HG03575 (cell line): Measurements from ENCODE around the gene BAHCC1.
"Not testable (repeated sequence)": the region's sequence is repeated elsewhere in the genome, so short reads cannot be mapped to it uniquely, and the experiment has no call there.

ENCODE experiments used
- ATAC-seq: cut with Tn5 transposase; IDR thresholded peaks from one replicate; pipeline ENCODE4 v1.9.1; 2021; ENCODE audit not compliant: unreplicated experiment, insufficient number of reproducible peaks, low FRiP score; ENCODE audit errors: extremely low read depth

The BAHCC1 gene

GRCh38 chr17:81419886-81420768, 24.9 kb downstream of the BAHCC1 start:
- no peak for ATAC-seq

DNA sequence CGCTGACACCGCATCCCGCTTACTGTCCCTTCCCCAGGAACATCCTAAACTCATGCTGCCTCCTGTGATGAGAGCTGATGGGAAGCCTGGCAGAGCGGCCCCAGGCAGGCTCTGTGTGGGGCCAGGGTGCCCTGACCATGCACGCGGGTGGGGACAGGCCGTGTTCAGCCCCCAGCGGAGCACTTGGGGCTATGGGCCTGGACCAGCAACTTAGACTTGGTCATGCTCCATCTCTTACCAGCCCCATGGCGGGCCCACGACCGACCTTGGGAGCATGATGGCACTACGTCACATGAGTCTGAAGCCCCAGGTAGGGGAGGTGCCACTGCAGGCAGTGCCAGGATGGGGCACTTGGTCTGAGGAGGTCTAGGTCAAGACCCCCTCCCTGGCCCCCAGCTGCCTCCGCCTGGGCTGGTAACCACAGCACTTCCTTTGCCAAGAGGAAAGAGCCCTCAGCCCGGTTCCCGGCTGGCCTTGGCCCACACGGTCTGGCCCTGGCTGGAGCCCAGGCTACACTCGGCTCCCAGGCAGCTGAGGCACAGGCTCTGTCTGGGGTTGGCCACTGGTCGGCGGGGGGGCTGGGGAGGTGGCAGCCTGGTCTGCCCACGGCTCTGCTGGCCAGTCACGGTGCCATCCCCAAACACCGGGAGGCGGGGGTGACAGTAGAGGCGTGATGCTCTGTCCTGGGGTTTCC, 25.7 kb downstream of the BAHCC1 start:
- no peak for ATAC-seq

GRCh38 chr17:81422776-81423697, 27.8 kb downstream of the BAHCC1 start:
- no peak for ATAC-seq

- no peak for ATAC-seq
Measured at GRCh38 chr17:81423698-81424071, 28.4 kb downstream of the BAHCC1 start.

DNA sequence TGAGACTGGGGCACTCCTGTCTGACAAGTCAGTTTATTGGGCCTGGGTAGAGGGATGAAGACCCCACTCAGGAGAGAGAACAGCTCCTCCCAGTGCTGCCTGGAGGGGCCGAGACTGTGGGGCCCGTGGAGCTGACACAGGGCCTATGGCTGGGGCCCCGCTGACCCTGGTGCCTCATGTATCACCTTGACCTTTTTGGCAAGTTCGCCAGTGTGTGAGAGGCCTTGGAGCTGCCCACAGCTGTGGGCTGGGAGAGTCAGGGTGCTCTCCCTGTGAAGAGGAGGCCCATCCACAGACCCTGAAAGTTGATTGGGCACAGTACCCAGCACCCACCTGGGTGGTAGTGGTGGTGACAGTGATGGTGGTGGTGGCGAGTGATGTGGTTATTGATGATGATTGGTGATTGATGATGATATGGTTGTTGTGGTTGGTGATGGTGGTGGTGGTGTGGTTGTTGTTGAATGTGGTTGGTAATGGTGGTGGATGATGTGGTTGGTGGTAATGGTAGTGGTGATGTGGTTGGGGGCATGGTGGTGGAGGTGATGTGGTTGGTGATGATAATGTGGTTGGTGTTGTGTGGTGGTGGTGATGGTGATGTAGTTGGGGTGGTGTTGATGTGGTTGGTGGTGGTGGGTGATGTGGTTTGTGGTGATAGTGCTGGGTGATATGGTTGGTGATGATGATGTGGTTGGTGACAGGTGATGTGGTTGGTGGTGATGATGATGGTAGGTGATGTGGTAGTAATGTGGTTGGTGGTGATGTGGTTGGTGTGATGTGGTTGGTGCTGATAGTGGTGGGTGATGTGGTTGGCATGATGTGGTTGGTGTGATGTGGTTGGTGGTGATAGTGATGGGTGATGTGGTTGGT, 29.1 kb downstream of the BAHCC1 start:
- ATAC-seq, result no peak

GRCh38 chr17:81425041-81425440, 29.8 kb downstream of the BAHCC1 start:
- ATAC-seq, result not testable (repeated sequence)

- ATAC-seq, result not testable (repeated sequence)
Measured at GRCh38 chr17:81425716-81426392, 30.6 kb downstream of the BAHCC1 start.

- ATAC-seq, result no peak
Measured at GRCh38 chr17:81426393-81427172, 31.3 kb downstream of the BAHCC1 start.

DNA sequence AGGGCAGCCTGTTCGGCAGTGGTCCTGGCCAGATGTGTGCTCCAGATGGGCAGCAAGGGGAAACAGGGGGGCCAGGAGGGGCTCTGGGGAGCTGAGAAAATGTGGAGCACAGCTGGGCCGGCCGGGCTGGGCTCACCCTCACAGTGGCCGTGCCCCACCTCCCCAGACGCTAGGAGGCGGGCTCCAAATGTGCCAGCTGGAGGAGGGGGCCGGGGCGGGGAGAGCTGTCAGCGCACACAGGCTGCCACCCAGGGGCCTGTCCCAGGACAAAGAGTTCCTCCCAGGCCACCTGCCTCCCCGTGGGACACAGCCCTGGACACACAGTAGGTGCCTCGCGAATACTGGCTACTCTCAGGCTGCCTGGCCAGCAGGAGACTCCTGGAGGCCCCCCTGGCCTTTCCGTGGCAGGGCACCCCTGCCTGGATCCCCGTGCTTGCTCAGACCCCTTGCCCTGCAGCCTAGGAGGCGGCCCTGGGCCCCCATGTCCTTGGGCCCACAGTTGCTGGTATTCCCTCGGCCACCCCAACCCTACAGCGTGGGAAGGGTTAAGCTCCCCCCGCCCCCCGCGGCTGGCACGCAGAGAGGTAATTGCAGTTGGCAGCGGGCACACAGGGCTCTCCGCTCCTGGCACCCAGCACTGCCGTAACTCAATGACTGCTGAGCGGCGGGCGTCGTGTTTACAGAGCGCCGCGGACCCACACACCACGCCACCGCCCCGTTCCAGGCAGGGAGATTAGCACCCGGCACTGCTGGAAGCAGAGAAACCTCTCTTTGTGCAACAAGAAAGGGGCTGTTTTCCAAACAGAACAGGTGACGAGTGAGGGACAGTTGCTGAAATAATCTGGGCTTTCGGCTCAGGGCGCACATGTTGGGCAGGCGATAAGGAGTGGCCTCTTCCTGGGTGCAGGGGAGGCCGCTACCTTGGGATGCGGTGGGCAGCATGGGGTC, 32.2 kb downstream of the BAHCC1 start:
- ATAC-seq, result no peak

GRCh38 chr17:81428121-81428515, 32.9 kb downstream of the BAHCC1 start:
- ATAC-seq, result no peak

DNA sequence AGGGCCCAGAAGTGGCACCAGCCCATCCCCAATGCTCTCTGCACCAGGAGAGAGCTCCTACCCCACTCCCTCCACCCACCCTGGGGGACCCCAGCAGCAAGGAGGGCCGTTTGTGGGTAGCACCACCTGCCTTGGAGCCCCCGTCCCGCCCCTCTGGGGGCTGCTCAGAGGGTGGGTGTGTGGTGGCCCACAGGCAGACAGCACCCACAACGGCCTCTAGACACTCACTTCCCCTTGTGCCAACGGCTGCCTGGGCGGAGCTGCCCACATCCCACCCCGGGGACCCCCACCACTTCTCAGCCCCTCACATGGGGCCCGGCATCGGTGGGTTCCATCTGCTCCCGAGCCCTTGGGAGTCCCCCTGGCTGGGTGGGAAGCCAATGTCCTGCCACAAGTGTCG, 33.3 kb downstream of the BAHCC1 start:
- no peak for ATAC-seq

- no peak for ATAC-seq
Measured at GRCh38 chr17:81428948-81429774, 33.9 kb downstream of the BAHCC1 start.

DNA sequence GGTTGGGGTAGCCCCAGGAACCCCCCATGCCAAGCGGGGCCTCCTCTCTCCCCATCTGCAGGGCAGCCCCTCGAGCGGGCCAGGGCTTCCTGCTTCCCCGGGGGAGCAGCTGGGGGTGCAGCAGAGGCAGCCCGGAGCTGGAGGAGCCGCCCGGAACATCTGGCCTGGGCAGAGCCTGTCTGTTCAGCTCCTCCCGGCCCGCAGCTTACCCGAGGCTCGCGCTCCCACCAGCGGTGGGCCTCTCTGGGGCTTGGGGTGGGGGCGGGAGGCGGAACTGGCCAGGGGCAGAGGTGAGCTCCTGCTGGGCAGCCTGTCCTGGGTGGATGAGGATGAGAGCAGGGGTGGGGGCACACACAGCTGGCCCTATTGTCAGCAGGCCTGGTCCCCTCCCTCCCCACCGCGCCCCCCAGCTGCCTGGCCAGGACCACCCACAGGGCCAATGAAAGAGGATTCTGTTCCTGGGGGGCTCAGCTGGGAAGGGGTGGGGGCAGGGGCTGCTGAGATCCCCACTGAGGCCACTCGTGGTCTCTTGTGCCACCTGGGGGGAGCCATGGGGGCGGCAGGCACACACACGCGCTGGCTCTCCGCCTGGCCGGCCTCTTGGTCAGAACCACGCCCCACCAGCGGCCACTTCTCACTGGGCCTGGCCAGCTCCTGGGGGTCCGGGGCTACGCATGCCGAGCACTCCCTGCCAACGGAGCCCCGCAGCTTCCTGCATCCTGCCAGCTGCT, 34.7 kb downstream of the BAHCC1 start:
- ATAC-seq, result no peak

- no peak for ATAC-seq
Measured at GRCh38 chr17:81431545-81432482, 36.6 kb downstream of the BAHCC1 start.
